Stimulated activated CD4-positive, alpha-beta T cell treated with anti-CD3 and anti-CD28 coated beads, Interleukin-1b, Interleukin-23, amount 100 ng/mL, for 24 hours (primary cell): Measurements from ENCODE around the gene DLGAP1.
"Not testable (repeated sequence)": the region's sequence is repeated elsewhere in the genome, so short reads cannot be mapped to it uniquely, and the experiment has no call there.

ENCODE experiments used
- DNase-seq, 4 experiments: peaks; one replicate each; pipeline ENCODE4 v3.0.0-alpha.2; 2020; ENCODE audit warnings: low read depth in 4 of 4, low spot score in 1 of 4

Gene DLGAP1

DNA sequence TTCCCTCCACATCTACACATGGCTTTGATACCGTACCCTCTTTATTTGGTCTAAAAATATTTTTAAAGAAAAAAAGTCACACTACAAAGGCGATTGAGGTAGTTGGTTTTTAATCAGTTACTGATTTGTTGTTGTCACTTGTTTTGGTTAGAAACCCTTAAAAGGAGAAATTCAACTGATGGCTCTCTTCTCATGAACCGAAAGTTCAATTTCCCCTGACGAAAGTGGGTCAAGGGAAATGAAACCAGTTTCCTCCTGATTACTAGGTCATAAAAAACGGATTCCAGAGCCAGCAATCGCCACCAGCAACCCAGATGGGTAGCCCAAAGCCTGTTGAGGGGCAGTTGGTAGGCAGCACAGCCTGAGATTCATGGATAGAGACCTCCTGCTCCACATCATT is 63.2 kb downstream of the DLGAP1 start:
- no peak for DNase-seq

DNA sequence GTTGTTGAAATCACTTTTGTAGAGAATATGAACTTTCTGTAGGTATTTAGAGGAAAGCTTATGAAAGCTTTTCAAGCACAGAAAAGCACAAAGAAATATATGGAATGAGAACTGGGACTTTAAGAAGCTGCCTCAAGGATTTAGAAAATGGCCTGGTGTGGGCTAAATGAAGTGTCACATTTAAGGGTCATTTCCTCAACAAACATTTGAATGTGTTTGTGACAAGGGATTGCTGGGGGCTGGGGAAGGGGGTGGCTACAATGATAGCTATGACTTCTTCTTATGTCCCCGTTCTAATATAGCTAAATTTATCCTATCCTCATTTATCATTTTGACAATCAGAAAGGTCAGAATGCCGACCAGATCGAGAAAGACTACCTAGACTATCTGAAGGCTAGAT is 69.2 kb downstream of the DLGAP1 start:
- DNase-seq = no peak

DNA sequence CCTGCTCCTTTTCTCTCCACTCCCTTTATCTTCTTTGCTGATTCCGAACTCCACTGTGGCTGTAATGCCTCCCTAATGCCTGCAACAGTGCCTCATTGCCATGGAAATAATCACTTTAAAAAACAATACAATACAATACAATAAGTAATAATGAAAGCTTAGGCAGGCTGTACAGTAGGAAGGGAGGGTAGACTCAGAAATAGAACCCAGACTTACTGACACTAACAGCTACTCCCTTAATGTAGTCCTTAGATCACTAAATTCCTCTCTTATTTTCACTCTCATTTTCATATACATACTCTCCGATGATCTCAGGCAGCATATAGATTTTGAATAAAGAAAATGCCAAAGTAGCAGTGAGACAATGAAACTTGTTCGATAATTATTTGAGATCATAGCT is 70.2 kb downstream of the DLGAP1 start:
- no peak for DNase-seq

DNA sequence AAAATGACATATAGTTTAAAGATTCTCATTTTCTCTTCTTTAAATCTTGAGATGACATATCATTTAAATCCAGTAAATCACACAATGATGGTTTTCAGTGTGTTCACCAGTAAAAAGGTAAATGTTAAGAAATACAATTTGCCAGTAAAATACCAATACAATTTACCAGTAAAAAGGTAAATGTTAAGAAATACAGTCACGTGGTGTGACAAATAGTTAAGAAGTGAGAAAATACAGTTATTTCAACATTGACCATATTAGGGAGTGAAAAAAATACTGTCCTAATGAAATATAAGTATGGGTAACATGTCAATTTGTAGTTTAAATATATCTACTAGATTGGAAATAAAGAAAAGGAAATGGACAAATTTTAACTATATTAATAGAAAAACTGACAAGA is 80.5 kb downstream of the DLGAP1 start:
- DNase-seq = no peak

DNA sequence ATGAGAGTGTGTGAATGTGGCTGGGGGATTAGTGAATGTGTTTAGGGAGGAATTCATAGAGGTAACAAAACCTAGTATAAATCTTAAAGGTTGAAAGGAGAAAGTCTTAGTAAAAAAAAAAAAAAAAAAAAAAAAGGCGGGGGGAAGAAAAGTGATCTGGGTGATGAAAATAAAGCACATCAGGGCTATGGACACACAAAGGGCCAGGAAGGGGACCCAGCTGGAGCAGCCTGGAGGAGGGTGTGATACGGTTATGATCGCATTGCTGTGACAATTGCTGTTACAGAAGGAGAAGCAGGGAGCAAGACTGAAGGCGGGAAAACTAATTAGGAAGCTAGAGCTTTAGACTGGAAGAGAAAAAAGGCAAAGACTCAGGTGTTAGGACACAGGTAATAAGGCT is 85.4 kb downstream of the DLGAP1 start:
- no peak for DNase-seq

DNA sequence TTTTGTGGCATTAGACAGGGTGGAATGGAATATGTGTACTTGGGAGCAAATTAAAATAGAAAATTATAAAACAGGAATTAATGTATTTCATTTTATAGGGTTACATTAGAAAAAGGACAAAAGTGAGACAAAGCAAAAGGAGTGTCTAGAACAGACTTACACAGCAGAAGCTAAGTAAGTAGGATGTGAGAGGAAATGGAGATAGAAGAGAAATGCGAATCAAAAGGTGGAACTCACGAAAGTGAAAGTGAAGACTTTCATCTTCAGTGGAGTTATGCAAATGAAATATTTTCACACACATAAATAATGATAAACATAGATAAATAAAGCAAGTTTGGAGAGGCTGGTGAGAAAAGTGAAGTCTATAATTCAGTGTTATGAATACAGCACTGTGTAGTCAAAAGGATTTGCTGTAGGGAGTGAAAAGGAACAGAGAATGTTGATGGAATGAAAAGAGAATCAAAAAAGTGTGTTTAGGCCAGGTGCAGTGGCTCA is 94.8 kb downstream of the DLGAP1 start:
- DNase-seq = no peak

DNA sequence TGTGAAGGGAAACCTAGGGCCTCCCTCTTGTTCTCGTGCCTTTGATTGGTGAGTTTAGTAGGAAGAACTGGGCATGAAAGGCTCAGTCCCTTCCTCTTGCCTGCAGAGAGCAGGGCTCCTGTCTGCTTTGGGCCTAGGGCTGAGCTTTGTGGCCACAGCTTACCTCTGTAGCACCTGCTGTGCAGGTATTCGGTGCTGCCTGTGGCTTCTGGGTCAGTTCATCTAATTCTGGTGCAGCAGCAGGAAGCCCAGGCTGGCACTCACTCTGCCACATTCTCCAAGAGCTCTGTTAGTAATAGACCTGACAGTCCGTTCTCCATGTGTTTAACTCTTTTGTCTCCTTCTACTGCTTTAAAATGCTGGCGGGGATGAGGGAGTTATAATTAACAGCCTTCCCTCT is 96.5 kb downstream of the DLGAP1 start:
- no peak for DNase-seq

DNA sequence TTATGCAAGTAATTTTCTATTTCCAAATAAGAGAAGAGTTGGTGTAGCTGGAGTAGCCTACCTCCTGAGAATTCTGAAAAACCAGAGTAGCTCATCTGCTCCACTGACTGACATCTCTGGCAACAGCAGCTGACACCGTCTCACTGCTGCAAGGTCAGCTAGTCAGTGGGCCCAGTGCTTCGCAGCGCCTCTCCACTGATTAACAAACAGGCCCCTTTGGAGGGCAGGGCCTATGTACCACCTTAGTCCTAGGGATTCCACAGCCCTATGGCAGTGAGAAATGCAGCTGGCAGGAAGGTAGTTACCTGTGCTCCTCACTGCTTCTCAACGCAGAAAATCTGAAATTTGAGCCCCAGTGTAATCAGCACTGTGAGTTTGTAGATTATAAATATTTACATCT is 97.5 kb downstream of the DLGAP1 start:
- no peak for DNase-seq

DNA sequence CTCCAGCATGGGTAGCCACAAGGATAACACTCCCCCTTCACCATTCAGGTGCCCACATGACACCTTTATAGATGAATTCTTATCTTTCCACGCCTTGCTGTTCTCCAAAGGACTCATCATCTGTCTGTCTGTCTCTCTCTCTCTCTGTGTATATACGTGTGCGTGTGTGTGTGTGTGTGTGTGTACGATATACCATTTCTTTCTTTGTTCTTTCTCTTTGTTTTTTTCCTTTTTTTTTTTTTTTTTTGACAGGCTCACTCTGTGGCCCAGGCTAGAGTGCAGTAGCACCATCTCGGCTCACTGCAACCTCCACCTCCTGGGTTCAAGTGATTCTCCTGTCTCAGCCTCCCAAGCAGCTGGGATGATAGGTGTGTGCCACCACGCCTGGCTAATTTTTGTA is 98.2 kb downstream of the DLGAP1 start:
- DNase-seq = no peak

DNA sequence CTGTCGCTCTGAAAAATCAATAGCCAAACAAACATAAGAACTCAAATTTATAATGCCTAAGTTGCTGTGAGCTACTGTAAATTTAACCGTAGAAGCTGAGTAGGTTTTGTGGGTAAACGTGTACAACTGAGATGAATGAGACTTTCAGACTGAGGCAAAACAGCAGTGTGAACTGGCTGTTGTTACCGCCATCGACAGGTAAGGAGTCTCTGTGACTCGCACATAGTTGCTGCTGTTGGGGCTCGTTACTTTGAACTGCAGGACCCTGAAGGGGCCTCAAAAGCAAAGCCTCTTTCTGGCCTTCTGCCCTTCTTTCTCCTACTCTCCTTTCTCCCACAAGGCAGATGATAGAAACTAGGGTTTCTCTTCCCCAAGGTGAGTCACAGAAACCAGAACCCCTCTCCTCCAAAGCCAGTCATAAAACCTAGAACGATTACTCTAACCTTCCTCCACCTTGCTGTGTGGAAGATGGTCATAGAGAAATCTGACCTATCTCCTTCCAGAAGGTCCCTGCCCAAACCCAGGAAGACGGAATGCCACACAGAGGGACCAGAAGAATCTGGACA is 101.2 kb downstream of the DLGAP1 start:
- no peak for DNase-seq

DNA sequence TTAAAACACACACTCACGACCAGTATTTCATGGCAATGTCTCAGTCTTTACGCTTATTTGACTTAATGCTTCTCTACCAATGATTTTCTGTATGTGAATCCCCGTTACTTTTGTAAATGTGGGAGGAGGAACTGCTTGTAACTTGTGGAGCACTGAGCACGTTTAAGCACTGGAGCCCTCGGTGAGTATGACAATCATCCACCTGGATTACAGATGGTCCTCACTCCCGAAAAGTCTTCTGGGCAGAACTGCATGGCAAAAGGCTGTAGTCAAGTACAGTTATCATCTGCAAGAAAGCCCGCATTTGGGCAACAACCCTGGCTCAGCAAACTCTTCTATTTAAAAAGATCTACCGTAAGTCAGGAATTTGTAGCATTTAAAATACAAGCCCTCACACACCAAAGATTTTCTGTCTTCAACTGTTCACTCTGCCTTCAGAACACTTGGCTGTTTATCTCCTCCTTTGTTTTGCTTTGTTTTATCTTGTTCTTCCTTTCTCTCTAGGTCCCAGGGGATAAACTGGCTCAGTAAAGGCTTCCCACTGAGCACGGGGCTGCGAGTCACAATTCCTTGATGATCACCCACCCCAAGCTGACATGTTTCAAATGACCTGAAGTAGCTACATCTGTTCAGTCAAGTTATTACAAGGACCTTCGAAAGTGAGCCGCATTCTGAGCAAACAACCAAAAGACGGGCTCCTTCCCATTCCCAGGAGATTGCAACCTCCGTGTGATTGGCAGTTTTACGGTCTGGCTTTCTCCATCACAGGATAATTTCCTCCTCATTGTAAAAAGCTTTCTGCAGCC is 102.2 kb downstream of the DLGAP1 start:
- DNase-seq = no peak

DNA sequence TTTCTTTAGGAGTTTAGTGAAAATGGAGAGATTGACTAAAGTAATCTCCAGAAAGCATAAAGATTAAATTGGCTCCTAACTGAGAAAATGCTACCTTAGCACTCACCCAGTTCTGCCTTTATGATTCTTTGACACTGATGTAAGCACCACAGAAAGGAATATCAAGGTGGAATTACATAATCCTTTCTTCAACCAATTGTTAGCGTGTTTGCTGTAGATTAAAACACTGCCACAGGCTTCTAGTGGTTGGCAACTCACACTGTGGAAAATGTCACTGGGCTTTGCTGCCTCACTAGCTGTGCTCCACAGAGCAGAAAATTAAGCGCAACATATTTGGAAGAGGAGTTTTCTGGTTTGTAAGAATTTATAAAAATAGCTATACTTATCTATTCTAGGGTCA is 104.1 kb downstream of the DLGAP1 start:
- no peak for DNase-seq

DNA sequence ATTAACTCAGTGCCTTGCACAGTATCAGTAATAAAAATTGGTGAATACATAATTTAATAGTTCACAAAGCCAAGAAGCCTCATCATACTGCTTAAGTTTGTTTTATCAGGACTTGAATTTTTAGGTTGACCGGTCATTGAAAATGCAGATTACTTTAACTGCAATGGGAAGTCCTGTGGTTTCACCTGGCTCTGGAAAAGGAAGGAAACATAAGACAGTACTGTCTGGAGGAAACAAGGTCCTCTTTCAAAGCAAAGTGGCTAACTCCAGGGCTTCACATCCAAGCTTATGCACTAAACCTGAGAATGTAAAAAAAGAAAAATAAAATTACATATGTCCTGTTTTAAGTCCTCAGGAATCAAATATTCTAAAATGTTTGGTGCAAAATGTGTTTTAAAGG is 119.7 kb downstream of the DLGAP1 start:
- DNase-seq = no peak

DNA sequence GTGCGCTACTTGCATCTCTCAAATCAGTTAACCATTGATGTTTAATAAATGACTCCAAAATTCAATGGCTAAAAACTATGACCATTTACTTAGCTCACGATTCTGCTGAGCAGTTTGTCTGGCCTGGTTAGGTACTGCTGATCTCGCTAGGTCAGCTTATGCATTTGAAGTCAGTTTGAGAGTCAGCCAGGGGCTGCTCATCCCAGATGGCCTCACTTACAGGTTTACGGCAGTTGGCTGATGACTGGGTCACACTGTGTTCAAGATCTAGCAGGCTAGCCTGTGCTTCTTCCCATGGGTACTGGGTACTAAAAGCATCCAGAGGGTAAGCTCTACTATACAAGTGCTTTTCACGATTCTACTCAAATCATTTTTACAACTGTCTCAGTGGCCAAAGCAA is 122.1 kb downstream of the DLGAP1 start:
- no peak for DNase-seq

DNA sequence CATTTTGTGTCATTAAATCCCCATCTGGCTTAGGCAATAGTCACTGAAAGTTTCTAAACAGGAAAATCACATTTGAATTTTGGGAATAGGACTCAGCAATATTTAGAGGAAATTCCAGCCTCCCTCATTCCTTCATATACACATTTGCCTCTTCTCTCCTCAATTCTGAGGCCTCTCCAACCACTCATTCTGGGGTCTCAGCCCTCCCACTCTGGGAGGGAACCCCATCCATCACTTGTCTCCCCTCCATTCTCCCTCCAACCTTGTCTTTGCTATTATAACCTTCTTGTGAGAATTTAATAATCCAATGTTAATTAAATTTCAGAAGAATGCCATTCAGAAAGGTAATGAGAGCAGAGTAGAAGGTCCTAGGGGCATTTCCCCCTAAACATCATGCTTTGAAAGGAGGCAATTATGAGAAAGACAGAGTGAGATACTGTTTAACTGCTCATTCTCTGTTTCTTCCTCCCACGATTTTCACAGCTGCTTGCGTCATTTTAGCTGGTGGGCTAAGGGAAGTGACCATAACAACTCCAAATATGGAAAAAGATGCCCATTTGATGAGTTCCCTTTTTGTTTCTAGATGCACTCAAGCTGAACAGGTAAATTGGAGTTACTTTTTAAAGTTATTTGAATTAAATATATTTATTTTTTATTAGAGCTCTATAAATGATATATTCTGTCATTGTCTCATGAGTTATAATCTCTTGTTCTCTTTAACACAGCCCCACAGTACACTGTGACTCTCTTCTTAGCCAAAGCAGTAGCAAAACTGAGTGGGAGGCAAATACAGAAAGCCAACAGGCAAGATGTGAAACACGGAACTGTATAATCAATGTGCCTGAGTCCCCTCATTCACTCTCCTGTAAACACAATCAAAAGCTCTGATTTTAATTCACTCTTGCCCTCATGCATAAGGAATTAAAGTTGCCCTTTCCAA is 135.1 kb downstream of the DLGAP1 start:
- DNase-seq = no peak

DNA sequence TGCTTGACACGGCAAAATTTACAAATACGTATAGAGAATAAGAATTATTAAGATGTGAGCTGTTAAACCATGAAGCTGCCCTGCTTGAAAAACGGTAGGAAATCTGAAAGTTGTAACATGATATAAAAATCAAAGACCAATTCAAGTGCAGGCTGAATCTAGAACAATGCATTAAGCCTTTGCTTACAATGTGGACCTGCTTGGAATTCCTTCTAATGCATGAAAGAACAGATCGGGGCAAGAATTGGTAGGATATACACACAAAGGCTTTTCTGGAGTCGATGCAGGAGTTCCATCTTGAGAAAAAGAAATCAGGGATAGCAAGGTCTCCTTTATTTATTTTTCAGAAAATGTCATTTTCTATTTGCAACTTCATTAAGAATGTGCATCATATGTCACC is 136.8 kb downstream of the DLGAP1 start:
- no peak for DNase-seq

DNA sequence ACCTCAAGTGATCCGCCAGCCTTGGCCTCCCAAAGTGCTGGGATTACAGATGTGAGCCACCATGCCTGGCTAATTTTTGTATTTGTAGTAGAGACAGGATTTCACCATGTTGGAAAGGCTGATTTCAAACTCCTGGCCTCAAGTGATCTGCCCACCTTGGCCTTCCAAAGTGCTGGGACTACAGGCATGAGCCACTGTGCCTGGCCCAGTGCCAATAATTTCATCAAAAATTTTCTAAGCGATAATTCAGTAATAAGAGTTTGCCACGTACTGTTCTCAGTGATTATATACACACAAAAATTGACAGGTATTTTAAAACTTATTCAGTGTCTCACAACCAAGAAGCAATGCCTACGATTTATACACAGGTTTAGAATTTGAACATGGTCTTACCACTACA is 143.2 kb downstream of the DLGAP1 start:
- not testable (repeated sequence) for DNase-seq

DNA sequence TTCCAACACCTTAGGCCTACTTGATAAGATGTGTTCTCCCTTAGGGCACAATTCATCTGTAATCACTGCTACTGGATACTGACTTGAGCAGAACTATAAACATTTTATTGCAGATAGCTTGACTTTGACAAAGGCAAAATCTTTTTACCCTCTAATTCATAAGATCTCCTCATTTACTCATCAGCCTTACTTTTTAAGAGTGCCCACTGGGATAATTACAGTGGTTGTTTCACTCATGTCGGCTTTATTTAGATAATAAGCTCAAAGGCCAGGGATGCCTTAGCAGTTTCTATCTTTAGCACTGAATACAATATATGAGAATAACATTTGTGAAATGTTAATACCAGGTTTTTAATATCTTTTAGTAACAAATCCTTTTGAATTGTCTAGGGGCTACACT is 144.0 kb downstream of the DLGAP1 start:
- no peak for DNase-seq

DNA sequence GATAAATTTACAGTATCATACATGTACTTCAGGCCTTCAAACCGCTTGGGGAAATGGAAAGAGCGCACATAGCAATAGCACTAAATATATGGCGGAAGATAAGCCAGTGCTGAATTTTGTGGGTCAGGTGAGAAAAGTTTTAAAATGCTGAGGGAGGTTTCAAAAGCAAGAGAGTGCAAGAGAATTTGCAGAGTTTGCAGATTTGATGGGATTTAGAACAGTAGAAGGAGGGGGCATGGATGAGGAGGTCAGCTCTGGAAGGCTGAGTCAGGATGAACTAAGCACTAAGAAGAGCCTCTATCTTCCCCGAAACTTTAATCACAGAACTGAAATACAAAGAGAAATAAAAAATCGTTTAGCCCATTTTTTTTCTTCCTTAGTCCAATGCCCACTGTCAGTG is 145.9 kb downstream of the DLGAP1 start:
- no peak for DNase-seq

DNA sequence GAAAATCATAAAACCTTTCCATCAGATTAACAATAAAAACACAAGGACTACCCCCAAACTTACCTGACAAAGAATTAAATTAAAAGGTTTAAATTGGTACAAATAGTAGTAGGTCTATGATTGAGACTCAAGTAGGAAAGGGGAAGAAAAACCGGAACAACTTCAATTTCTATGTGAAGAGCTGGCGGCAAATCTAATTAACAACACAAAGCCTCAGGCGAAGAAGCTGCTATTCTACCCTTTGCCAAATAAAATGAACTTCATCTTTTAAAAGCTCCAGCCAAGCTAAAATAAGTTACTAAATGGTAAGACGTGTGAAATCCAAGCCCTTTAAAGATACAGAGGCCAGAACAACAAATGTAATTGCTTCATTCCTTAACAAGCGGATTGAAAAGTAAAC is 146.5 kb downstream of the DLGAP1 start:
- no peak for DNase-seq

DNA sequence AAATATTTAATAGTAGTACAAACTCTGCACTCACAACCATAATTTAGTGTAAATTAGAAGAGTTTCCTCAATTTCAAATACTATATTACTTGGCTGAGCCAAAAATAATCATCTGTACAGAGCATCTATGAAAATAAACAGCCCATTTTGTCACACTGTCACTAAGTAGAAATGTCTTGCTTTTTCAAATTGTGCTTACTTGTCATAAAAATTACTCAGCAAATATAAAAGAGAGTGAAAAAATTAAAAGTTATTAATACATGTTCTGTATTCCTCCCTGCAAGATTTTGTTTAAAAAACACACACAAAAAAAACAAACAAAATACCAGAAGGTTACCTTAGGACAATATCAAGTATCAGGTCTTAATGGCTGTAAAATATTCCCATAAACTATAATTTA is 155.7 kb downstream of the DLGAP1 start:
- DNase-seq = no peak

DNA sequence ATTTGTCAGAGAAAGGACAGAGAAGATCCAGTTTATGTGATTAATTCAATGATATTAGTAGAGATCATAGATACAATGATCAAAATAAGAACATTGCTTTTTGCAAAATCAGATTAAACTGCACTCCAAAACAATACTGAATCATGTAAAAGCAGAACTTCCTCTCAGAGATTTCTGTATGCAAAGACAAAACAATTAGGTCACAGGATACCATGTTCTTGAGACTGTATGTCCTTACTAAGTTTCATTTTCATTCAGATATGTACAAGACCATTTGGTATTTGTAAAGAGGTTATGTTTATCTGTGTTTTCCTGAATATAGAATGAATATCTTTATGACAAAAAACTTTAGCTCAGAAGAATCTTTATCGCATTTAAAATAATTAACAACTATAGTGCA is 161.8 kb downstream of the DLGAP1 start:
- no peak for DNase-seq
